Progenitor cell of endocrine pancreas (in vitro differentiated cells): ENCODE data around the gene SIRT6. TPM values are rescaled to one million over a fixed set of nuclear protein-coding genes. Genes with fewer than 3 reads are reported as not detected.
"Not testable (repeated sequence)": the region's sequence is repeated elsewhere in the genome, so short reads cannot be mapped to it uniquely, and the experiment has no call there.

ENCODE experiments used
- DNase-seq: peaks from one replicate; pipeline ENCODE4 v3.0.0; 2021; ENCODE audit warnings: low spot score; ENCODE audit not compliant: unreplicated experiment
- H3K27ac Mint-ChIP-seq: 2 replicates; pipeline ENCODE4 v1.8.0; 2021; ENCODE audit warnings: mild to moderate bottlenecking, moderate library complexity, mixed read lengths
- H3K27me3 Mint-ChIP-seq: 2 replicates; pipeline ENCODE4 v1.8.0; 2021; ENCODE audit warnings: mixed read lengths
- H3K36me3 Mint-ChIP-seq: 2 replicates; pipeline ENCODE4 v1.8.0; 2022; ENCODE audit warnings: mixed read lengths; ENCODE audit not compliant: insufficient read depth
- H3K4me1 Mint-ChIP-seq: 2 replicates; pipeline ENCODE4 v1.8.0; 2021; ENCODE audit warnings: low read depth, mixed read lengths
- H3K4me3 Mint-ChIP-seq: 2 replicates; pipeline ENCODE4 v1.8.0; 2021; ENCODE audit warnings: low read depth, mild to moderate bottlenecking, moderate library complexity, mixed read lengths
- H3K9me3 Mint-ChIP-seq: 2 replicates; pipeline ENCODE4 v1.8.0; 2021; ENCODE audit warnings: low read depth, mixed read lengths
- CTCF ChIP-seq: fragments of 200-600 bp; sonication (generic); IDR thresholded peaks from one replicate; pipeline ENCODE4 v1.5.0; 2021; ENCODE audit warnings: antibody characterized with exemption, mild to moderate bottlenecking; ENCODE audit not compliant: unreplicated experiment
- total RNA-seq: library from RNA; stranded (reverse); gene quantifications from 2 replicates; pipeline ENCODE4 v1.2.1, GENCODE V29; 2021

SIRT6 gene
- total RNA-seq, 1 donor from 2014 or later: 33.2 TPM

GRCh38 chr19:4197625-4198466, 15.5 kb upstream of the SIRT6 start:
- Mint-ChIP-seq H3K9me3 (peaks cover 7% of the 10 kb centered on the region), H3K27ac (peak overlapping the region; percentile 41), H3K36me3 (no peaks in the 10 kb centered on the region), H3K4me1 (peaks cover 2% of the 10 kb centered on the region), H3K27me3 (peaks cover 86% of the 10 kb centered on the region), H3K4me3 (peak overlapping the region; percentile 44)
- no peak for TF ChIP-seq CTCF
- no peak for DNase-seq

DNA sequence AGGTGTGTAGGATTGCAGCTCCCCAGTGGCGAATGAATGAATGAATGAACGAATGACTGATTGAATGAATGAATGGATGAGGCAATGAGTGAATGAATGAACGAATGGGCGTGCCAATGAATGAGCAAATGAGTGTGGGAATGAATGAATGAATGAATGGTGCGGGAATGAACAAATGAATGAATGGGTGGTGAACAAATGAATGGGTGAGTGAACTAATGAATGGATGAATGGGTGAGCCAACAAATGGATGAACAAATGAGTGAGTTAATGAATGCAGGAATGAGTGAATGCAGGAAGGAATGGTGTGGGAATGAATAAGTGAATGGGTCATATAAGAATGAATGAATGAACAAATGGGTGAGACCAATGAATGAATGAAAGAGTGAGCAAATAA, 14.9 kb upstream of the SIRT6 start:
- Mint-ChIP-seq H3K27ac (peak overlapping the region; percentile 87), H3K36me3 (no peaks in the 10 kb centered on the region), H3K4me1 (peaks cover 2% of the 10 kb centered on the region), H3K4me3 (peak overlapping the region; percentile 44), H3K9me3 (peaks cover 7% of the 10 kb centered on the region), H3K27me3 (peaks cover 82% of the 10 kb centered on the region)
- no peak for DNase-seq
- TF ChIP-seq CTCF: no peak

- no peak for DNase-seq
- no peaks in the 10 kb centered on the region for H3K36me3 Mint-ChIP-seq
- peak overlapping the region; percentile 87 for H3K27ac Mint-ChIP-seq
- H3K4me3 Mint-ChIP-seq: no peak overlapping the region
- H3K27me3 Mint-ChIP-seq: peaks cover 77% of the 10 kb centered on the region
- H3K9me3 Mint-ChIP-seq: peaks cover 7% of the 10 kb centered on the region
- no peak for TF ChIP-seq CTCF
- peaks cover 2% of the 10 kb centered on the region for H3K4me1 Mint-ChIP-seq
Observed at GRCh38 chr19:4196587-4197148, 14.3 kb upstream of the SIRT6 start.

- H3K4me1 Mint-ChIP-seq: peaks cover 2% of the 10 kb centered on the region
- TF ChIP-seq CTCF: no peak
- peaks cover 7% of the 10 kb centered on the region for H3K9me3 Mint-ChIP-seq
- peaks cover 70% of the 10 kb centered on the region for H3K27me3 Mint-ChIP-seq
- H3K27ac Mint-ChIP-seq: no peak overlapping the region
- H3K4me3 Mint-ChIP-seq: no peak overlapping the region
- no peak for DNase-seq
- H3K36me3 Mint-ChIP-seq: no peaks in the 10 kb centered on the region
Observed at GRCh38 chr19:4196009-4196408, 13.6 kb upstream of the SIRT6 start.

- no peak overlapping the region for H3K4me3 Mint-ChIP-seq
- peaks cover 56% of the 10 kb centered on the region for H3K27me3 Mint-ChIP-seq
- no peak overlapping the region for H3K27ac Mint-ChIP-seq
- H3K36me3 Mint-ChIP-seq: no peaks in the 10 kb centered on the region
- no peak for DNase-seq
- no peak for TF ChIP-seq CTCF
- H3K4me1 Mint-ChIP-seq: peaks cover 2% of the 10 kb centered on the region
- peaks cover 7% of the 10 kb centered on the region for H3K9me3 Mint-ChIP-seq
Observed at GRCh38 chr19:4194353-4194752, 12.0 kb upstream of the SIRT6 start.

DNA sequence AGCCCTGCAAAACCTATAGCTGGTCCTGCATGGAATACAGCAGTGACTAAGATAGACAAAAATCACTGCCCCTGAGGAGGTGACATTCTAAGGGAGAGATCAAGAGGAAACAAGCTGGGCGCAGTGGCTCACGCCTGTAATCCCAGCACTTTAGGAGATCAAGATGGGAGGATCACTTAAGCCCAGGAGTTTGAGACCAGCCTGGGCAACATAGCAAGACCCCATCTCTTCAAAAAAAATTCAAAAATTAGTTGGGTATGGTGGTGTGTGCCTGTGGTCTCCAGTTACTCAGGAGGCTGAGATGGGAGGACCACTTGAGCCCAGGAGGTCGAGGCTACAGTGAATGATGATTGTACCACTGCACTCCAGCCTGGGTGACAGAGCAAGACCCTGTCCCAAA, 10.2 kb upstream of the SIRT6 start:
- H3K4me3 Mint-ChIP-seq, H3K36me3 Mint-ChIP-seq, H3K9me3 Mint-ChIP-seq, DNase-seq, H3K27ac Mint-ChIP-seq, H3K4me1 Mint-ChIP-seq: not testable (repeated sequence)
- H3K27me3 Mint-ChIP-seq: peaks cover 44% of the 10 kb centered on the region
